Measurements from ENCODE around the gene NPNT.

DNA sequence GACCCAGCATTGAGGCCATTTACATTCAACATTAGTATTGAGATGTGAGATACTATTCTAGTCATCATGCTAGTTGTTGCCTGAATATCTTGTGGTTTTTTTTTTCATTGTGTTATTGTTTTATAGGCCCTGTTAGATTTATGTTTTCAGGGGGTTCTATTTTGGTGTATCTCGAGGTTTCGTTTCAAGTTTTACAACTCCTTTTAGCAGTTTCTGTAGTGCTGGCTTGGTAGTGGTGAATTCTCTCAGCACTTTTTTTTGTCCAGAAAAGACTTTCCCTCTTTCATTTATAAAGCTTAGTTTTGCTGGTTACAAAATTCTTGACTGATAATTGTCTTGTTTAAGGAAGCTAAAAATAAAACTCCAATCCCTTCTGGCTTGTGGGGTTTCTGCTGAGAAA is 115.5 kb downstream of the NPNT start:
- TF ChIP-seq, protein P1, sequence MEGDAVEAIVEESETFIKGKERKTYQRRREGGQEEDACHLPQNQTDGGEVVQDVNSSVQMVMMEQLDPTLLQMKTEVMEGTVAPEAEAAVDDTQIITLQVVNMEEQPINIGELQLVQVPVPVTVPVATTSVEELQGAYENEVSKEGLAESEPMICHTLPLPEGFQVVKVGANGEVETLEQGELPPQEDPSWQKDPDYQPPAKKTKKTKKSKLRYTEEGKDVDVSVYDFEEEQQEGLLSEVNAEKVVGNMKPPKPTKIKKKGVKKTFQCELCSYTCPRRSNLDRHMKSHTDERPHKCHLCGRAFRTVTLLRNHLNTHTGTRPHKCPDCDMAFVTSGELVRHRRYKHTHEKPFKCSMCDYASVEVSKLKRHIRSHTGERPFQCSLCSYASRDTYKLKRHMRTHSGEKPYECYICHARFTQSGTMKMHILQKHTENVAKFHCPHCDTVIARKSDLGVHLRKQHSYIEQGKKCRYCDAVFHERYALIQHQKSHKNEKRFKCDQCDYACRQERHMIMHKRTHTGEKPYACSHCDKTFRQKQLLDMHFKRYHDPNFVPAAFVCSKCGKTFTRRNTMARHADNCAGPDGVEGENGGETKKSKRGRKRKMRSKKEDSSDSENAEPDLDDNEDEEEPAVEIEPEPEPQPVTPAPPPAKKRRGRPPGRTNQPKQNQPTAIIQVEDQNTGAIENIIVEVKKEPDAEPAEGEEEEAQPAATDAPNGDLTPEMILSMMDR (IDR thresholded peaks at IDR 0.05) = no peak
- TF ChIP-seq POLR2AphosphoS5 (IDR thresholded peaks at IDR 0.05; ENCODE audit: insufficient read depth in 1 of 2, low read depth in 1 of 2) (no peak), POLR2A (IDR thresholded peaks at IDR 0.05) (no peak)

Measured in vagina (tissue), 2 donors.